ENCODE data around the gene OGFR.

- no peak for TF ChIP-seq POLR2AphosphoS5 (IDR thresholded peaks at IDR 0.05; ENCODE audit: low read depth, low read length)
- no peak for TF ChIP-seq CTCF (IDR thresholded peaks at IDR 0.05 in 2 of 3, conservative IDR thresholded peaks at IDR 0.05 in 1 of 3; ENCODE audit: borderline replicate concordance in 1 of 3, insufficient read depth in 1 of 3, low read depth in 2 of 3, low read length in 2 of 3)
- no peak for TF ChIP-seq REST (IDR thresholded peaks at IDR 0.05; ENCODE audit: low read depth)
- TF ChIP-seq POLR2A (IDR thresholded peaks at IDR 0.05; ENCODE audit: borderline replicate concordance, extremely low read depth, insufficient read depth, insufficient read length) = no peak
Observed at GRCh38 chr20:62839261-62839660, 34.6 kb downstream of the OGFR start.

Data from HCT116 (cell line).